ENCODE measurements around the gene TEX11.

DNA sequence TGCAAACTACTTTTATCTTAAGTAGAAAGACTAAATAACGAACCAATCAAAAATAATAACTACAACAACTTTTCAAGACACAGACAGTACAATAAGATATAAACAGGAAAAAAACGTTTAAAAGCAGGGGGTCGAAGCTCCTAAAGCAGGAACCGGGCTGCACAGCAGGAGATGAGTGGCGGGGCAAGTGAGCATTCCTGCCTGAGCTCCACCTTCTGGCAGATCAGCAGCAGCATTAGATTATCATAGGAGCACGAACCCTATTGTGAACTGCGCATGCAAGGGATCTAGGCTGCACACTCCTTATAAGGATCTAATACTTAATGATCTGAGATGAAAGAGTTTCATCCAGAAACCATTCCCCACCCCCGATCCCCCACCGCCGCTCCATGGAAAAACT, 146.2 kb downstream of the TEX11 start:
- TF ChIP-seq, protein P1, sequence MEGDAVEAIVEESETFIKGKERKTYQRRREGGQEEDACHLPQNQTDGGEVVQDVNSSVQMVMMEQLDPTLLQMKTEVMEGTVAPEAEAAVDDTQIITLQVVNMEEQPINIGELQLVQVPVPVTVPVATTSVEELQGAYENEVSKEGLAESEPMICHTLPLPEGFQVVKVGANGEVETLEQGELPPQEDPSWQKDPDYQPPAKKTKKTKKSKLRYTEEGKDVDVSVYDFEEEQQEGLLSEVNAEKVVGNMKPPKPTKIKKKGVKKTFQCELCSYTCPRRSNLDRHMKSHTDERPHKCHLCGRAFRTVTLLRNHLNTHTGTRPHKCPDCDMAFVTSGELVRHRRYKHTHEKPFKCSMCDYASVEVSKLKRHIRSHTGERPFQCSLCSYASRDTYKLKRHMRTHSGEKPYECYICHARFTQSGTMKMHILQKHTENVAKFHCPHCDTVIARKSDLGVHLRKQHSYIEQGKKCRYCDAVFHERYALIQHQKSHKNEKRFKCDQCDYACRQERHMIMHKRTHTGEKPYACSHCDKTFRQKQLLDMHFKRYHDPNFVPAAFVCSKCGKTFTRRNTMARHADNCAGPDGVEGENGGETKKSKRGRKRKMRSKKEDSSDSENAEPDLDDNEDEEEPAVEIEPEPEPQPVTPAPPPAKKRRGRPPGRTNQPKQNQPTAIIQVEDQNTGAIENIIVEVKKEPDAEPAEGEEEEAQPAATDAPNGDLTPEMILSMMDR (optimal IDR thresholded peaks at IDR 0.05 in 1 of 3, IDR thresholded peaks at IDR 0.05 in 1 of 3, conservative IDR thresholded peaks at IDR 0.05 in 1 of 3; ENCODE audit: extremely low read depth in 1 of 3, insufficient read depth in 2 of 3, low read length in 3 of 3): peak in 2 of 3 experiments; percentile 3 to 14
- TF ChIP-seq EZH2 (IDR thresholded peaks at IDR 0.05; ENCODE audit: low read length): no peak
